Prostate gland (tissue), 2 donors: ENCODE results near the gene ACOX1. TPM values are rescaled to one million over a fixed set of nuclear protein-coding genes. Genes with fewer than 3 reads are reported as not detected.

Experiments used
- DNase-seq: peaks from one replicate; pipeline ENCODE4 v3.0.0-alpha.2; 2019; ENCODE audit warnings: low spot score
- H3K27ac ChIP-seq, 2 donors: fragments of 200-600 bp; sonication (generic); 2 replicates each; pipeline ENCODE4 v1.5.1; 2017 to 2019
- H3K27me3 ChIP-seq: fragments of 200-600 bp; sonication (generic); replicated peaks from 2 replicates; pipeline ENCODE4 v1.5.1; 2019; ENCODE audit not compliant: insufficient read depth
- H3K36me3 ChIP-seq, 2 donors: fragments of 200-600 bp; sonication (generic); 1 replicate in 1 of 2; 2 replicates in 1 of 2; pipeline versions ENCODE4 v1.5.1 to v1.8.1; 2017 to 2019
- H3K4me1 ChIP-seq: fragments of 200-600 bp; sonication (generic); replicated peaks from 2 replicates; pipeline ENCODE4 v1.5.1; 2019
- H3K4me3 ChIP-seq, 2 donors: fragments of 200-600 bp; sonication (generic); 2 replicates each; pipeline ENCODE4 v1.5.1; 2017 to 2019
- H3K9me3 ChIP-seq: fragments of 200-600 bp; sonication (generic); 2 replicates; pipeline ENCODE4 v1.5.1; 2017
- POLR2A ChIP-seq: fragments of 450-650 bp; IDR thresholded peaks from one replicate; pipeline ENCODE4 v1.6.1; 2016; ENCODE audit warnings: antibody characterized with exemption, mild to moderate bottlenecking
- POLR2AphosphoS5 ChIP-seq: sonication (generic); formaldehyde crosslinking; IDR thresholded peaks from one replicate; pipeline ENCODE4 v1.6.1; 2017; ENCODE audit warnings: antibody characterized with exemption
- WGBS: methylation state at CpG from one replicate; pipeline ENCODE4 v1.1.5; 2018; 5-methylcytosine and 5-hydroxymethylcytosine counted together
- intact Hi-C: fragments of 100-400 bp; cut with DNase I; formaldehyde crosslinking; loops from one replicate; pipeline ENCODE4 v1.14.2; 2022
- total RNA-seq, 2 donors: library from RNA; depleted of rRNA; stranded (reverse); fragments of >200 nt; gene quantifications; one replicate each; pipeline ENCODE4 v1.1.0, GENCODE V29; 2016
- TF ChIP-seq, protein P1 (sequence below), 4 experiments: fragments of 200-600 bp in 2 of 4; fragments of 450-650 bp in 2 of 4; sonication (generic) in 2 of 4; IDR thresholded peaks; 1 replicate in 3 of 4; 2 replicates in 1 of 4; pipeline ENCODE4 v1.5.1; 2016 to 2019; ENCODE audit warnings: antibody characterized with exemption in 4 of 4, mild to moderate bottlenecking in 2 of 4, moderate library complexity in 2 of 4

Gene ACOX1
- total RNA-seq, 2 donors from 2014 or later = 75.5 to 79.0 TPM

DNA sequence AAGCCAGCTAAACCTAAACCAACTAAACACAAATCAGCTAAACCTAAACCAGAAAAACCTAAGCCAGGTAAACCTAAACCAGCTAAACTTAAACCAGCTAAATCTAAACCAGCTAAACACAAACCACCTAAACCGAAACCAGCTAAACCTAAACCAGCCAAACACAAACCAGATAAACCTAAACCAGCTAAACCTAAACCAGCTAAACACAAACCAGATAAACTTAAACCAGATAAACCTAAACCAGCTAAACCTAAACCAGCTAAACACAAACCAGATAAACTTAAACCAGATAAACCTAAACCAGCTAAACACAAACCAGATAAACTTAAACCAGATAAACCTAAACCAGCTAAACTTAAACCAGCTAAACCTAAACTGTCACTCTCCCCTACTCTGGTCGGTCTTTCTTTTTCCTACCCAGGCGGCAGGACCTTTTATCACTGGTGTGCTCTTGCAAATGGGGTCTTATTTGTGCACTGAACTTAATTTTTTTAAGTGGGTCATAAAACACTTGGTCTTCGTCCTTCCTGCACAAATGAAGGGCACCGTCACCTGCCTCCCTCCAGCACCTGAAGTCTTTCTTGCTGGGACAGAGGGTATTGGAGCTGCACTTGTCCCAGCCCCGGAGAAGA, 41.0 kb upstream of the ACOX1 start:
- H3K9me3 ChIP-seq = no peaks in the 10 kb centered on the region
- no peaks in the 10 kb centered on the region for H3K4me1 ChIP-seq
- H3K27me3 ChIP-seq = no peaks in the 10 kb centered on the region
- intact Hi-C loops = loop anchor here (10.0 kb wide), 1 partner anchor 255 kb away; no protein-coding TSS in a partner anchor
- no peak overlapping the region for H3K27ac ChIP-seq
- no peak for DNase-seq
- WGBS = 83% methylated on average over 6 of the region's 6 CpGs
- TF ChIP-seq POLR2A = no peak
- TF ChIP-seq, protein P1, sequence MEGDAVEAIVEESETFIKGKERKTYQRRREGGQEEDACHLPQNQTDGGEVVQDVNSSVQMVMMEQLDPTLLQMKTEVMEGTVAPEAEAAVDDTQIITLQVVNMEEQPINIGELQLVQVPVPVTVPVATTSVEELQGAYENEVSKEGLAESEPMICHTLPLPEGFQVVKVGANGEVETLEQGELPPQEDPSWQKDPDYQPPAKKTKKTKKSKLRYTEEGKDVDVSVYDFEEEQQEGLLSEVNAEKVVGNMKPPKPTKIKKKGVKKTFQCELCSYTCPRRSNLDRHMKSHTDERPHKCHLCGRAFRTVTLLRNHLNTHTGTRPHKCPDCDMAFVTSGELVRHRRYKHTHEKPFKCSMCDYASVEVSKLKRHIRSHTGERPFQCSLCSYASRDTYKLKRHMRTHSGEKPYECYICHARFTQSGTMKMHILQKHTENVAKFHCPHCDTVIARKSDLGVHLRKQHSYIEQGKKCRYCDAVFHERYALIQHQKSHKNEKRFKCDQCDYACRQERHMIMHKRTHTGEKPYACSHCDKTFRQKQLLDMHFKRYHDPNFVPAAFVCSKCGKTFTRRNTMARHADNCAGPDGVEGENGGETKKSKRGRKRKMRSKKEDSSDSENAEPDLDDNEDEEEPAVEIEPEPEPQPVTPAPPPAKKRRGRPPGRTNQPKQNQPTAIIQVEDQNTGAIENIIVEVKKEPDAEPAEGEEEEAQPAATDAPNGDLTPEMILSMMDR (IDR thresholded peaks at IDR 0.05) = no peak
- TF ChIP-seq POLR2AphosphoS5 = no peak
- no peak overlapping the region for H3K4me3 ChIP-seq
- no peaks in the 10 kb centered on the region for H3K36me3 ChIP-seq

DNA sequence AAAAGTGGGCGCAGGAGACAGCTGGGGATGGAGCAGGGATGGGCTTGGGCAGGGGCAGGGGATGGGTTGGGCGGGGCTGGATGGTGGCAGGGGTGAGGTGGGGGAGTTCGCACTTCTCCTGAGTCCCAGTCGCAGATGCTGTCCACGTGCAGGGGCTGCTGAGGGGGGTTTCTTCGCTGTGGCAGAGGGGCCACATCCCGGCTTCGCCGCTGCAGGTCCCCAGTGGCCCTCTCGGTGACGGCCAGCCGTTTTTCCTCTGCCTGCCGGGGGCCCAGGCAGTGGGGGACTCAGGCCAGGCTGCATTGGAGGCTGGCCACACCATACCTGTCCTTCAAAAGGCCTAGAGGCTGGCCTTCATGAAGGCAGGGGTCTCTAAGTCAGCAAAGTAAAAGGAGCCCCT, 39.8 kb upstream of the ACOX1 start:
- no peaks in the 10 kb centered on the region for H3K36me3 ChIP-seq
- no peak for DNase-seq
- no peak overlapping the region for H3K4me3 ChIP-seq
- H3K4me1 ChIP-seq = no peaks in the 10 kb centered on the region
- no peaks in the 10 kb centered on the region for H3K27me3 ChIP-seq
- TF ChIP-seq POLR2AphosphoS5 (no peak), POLR2A (no peak)
- TF ChIP-seq, protein P1 (IDR thresholded peaks at IDR 0.05) = no peak
- WGBS = 92% methylated on average over 13 of the region's 13 CpGs
- no peak overlapping the region for H3K27ac ChIP-seq
- H3K9me3 ChIP-seq = no peaks in the 10 kb centered on the region
- intact Hi-C loops = loop anchor here (10.0 kb wide), 1 partner anchor 256 kb away; no protein-coding TSS in a partner anchor

DNA sequence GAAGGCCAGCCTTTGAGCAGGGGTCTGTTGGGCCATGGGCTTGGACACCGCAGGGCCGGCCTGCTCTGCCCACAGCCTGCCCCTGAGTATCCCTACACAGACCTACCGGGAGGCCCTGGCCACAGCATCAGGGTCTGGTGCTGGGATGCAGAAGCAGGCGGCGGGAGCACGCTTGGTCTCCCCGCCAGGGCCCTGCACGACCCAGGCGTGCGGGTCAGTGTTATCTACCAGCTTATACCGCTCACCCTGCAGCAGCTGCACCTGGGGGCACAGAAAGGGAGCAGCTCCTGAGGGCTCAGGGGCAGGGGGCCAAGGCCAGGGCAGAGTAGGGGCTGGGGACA, 39.3 kb upstream of the ACOX1 start:
- no peak for DNase-seq
- H3K9me3 ChIP-seq = no peaks in the 10 kb centered on the region
- no peak overlapping the region for H3K4me3 ChIP-seq
- TF ChIP-seq POLR2AphosphoS5 = no peak
- no peak for TF ChIP-seq POLR2A
- intact Hi-C loops = loop anchor here (10.0 kb wide), 1 partner anchor 256 kb away; no protein-coding TSS in a partner anchor
- no peaks in the 10 kb centered on the region for H3K4me1 ChIP-seq
- no peak overlapping the region for H3K27ac ChIP-seq
- H3K27me3 ChIP-seq = no peaks in the 10 kb centered on the region
- no peaks in the 10 kb centered on the region for H3K36me3 ChIP-seq
- WGBS = 91% methylated on average over 11 of the region's 11 CpGs

DNA sequence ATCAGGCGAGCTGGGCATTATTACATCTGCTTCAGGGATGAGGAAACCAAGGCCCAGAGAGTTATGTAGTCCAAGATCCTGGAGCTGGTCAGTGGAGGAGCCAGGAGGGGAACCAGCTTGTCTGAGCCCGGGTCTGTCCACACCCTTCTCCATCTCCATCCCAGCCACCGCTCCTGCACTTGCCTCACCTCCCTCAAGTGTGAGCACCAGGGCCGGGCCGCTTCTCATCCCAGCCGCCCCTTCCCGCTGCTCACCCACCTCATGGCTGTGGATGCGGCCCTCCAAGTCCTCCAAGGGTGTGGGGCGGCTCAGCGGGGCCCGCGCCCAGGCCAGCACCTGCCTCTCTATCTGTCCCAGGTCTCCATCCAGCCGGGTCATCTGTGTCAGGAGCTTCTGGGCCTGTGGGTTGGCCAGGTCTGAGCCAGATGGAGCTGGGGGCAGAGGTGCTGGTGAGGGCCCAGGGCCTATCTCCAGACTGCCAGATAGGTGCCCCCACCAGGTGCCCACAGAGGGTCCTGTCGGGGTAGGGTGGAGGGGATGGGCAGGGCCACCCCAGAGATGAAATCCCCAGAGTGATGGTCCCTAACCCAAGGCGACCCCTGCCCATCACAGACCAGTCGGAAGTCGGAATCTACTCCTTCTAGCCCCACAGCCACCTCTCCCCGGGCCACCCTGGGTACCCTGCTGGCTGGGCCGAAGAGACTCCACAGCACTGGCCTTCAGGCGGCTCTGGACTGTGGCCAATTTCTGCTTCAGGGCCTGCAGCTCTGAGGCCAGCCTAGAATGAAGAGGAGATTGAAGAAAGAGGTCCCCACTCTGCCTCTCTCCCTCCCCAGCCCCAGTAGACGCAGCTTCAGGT, 38.7 kb upstream of the ACOX1 start:
- H3K27me3 ChIP-seq = no peaks in the 10 kb centered on the region
- intact Hi-C loops = loop anchor here (10.0 kb wide), 1 partner anchor 257 kb away; no protein-coding TSS in a partner anchor
- WGBS = 91% methylated on average over 21 of the region's 21 CpGs

DNA sequence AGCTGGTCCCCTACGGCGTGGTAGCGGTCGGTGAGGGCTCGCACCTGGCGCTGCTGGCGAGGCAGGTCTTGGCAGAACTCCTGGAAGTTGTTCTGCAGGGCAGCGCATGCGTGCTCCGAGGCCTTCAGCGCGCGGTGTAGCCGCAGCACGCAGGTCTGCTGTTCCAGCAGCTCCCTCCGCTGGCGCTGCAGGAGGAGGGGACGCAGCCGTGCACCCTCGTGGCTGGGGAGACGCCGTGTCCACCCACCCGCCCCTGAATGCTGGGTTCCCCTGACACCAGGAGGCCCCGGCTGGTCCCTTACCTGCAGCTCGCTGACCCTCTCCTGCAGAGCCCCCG, 35.9 kb upstream of the ACOX1 start:
- WGBS = 86% methylated on average over 12 of the region's 26 CpGs
- Histone ChIP-seq H3K27me3 (no peaks in the 10 kb centered on the region), H3K4me1 (no peaks in the 10 kb centered on the region), H3K4me3 (no peak overlapping the region), H3K9me3 (no peaks in the 10 kb centered on the region), H3K36me3 (no peaks in the 10 kb centered on the region), H3K27ac (no peak overlapping the region)
- DNase-seq = no peak
- intact Hi-C loops = loop anchor here (10.0 kb wide), 1 partner anchor 260 kb away; no protein-coding TSS in a partner anchor
- TF ChIP-seq, protein P1 (IDR thresholded peaks at IDR 0.05) = no peak
- TF ChIP-seq POLR2AphosphoS5 (no peak), POLR2A (no peak)

More for the DNA sequence above, 38.7 kb upstream of the ACOX1 start:
- TF ChIP-seq POLR2AphosphoS5 (no peak), POLR2A (no peak)
- TF ChIP-seq, protein P1 (IDR thresholded peaks at IDR 0.05) = no peak
- H3K36me3 ChIP-seq = no peaks in the 10 kb centered on the region
- H3K4me1 ChIP-seq = no peaks in the 10 kb centered on the region
- no peak overlapping the region for H3K27ac ChIP-seq
- no peaks in the 10 kb centered on the region for H3K9me3 ChIP-seq
- H3K4me3 ChIP-seq = no peak overlapping the region
- no peak for DNase-seq
